Endodermal cell (in vitro differentiated cells): ENCODE data around the gene SERF1A. TPM values are rescaled to one million over a fixed set of nuclear protein-coding genes. Genes with fewer than 3 reads are reported as not detected.
"Not testable (repeated sequence)": the region's sequence is repeated elsewhere in the genome, so short reads cannot be mapped to it uniquely, and the experiment has no call there.

Experiments
- DNase-seq: peaks from one replicate; pipeline ENCODE4 v3.0.0-alpha.2; 2017
- H3K27ac ChIP-seq: 2 replicates; pipeline ENCODE4 v1.5.1; 2013; ENCODE audit warnings: mild to moderate bottlenecking, low read depth, low read length, moderate library complexity
- H3K27me3 ChIP-seq: 2 replicates; pipeline ENCODE4 v1.6.1; 2013; ENCODE audit warnings: mild to moderate bottlenecking, low read length, moderate library complexity; ENCODE audit not compliant: insufficient read depth, control insufficient read depth, poor library complexity, severe bottlenecking
- H3K36me3 ChIP-seq: 2 replicates; pipeline ENCODE4 v1.7.0; 2013; ENCODE audit warnings: mild to moderate bottlenecking, low read length, moderate library complexity; ENCODE audit not compliant: control insufficient read depth, insufficient read depth
- H3K4me1 ChIP-seq: one replicate; pipeline ENCODE4 v1.7.0; 2013; ENCODE audit warnings: low read length; ENCODE audit not compliant: control insufficient read depth, insufficient read depth
- H3K4me3 ChIP-seq: 2 replicates; pipeline ENCODE4 v1.5.1; 2013; ENCODE audit warnings: mild to moderate bottlenecking, low read length, moderate library complexity
- H3K9ac ChIP-seq: 2 replicates; pipeline ENCODE4 v1.6.1; 2013; ENCODE audit warnings: mild to moderate bottlenecking, low read length, moderate library complexity; ENCODE audit not compliant: poor library complexity, severe bottlenecking; ENCODE audit errors: extremely low read depth
- H3K9me3 ChIP-seq: 2 replicates; pipeline ENCODE4 v1.6.1; 2013; ENCODE audit warnings: mild to moderate bottlenecking, low read length, moderate library complexity; ENCODE audit not compliant: control insufficient read depth
- H3K27ac Mint-ChIP-seq: 2 replicates; pipeline ENCODE4 v1.8.0; 2020; ENCODE audit warnings: mixed read lengths
- H3K27me3 Mint-ChIP-seq: 2 replicates; pipeline ENCODE4 v1.8.0; 2021; ENCODE audit warnings: mild to moderate bottlenecking, mixed read lengths; ENCODE audit not compliant: insufficient read depth
- H3K36me3 Mint-ChIP-seq: 2 replicates; pipeline ENCODE4 v1.8.0; 2020; ENCODE audit warnings: low read depth, mixed read lengths
- H3K4me1 Mint-ChIP-seq: 2 replicates; pipeline ENCODE4 v1.8.0; 2020; ENCODE audit warnings: mixed read lengths
- H3K4me3 Mint-ChIP-seq: 2 replicates; pipeline ENCODE4 v1.8.0; 2020; ENCODE audit warnings: mild to moderate bottlenecking, moderate library complexity, mixed read lengths
- H3K9me3 Mint-ChIP-seq: 2 replicates; pipeline ENCODE4 v1.8.0; 2020; ENCODE audit warnings: mild to moderate bottlenecking, mixed read lengths
- WGBS, 2 experiments: methylation state at CpG; one replicate each; pipeline versions ENCODE4 v1.1.5 to v1.1.7; 2013; ENCODE audit warnings: missing lambda C conversion rate in 2 of 2, mixed read lengths in 1 of 2; ENCODE audit not compliant: insufficient coverage in 1 of 2, insufficient read length in 1 of 2; 5-methylcytosine and 5-hydroxymethylcytosine counted together
- long read RNA-seq, 4 experiments: library from polyadenylated mRNA in 2 of 4; library from RNA in 1 of 4; library from capped mRNA in 1 of 4; stranded (forward) in 3 of 4; unstranded in 1 of 4; transcript quantifications; one replicate each; pipeline ENCODE4 v2.0.0, GENCODE V29; 2020 to 2021; ENCODE audit warnings: inconsistent platforms in 1 of 4
- polyA plus RNA-seq, 2 experiments: library from polyadenylated mRNA; stranded (reverse); fragments of 50-300 nt; gene quantifications; one replicate each; pipeline ENCODE4 v1.2.3, GENCODE V29; 2013
- total RNA-seq, 2 donors: library from RNA; stranded (reverse); fragmentation: NEBNext Ultra II Directional in 1 of 2; extraction: Animal tissue kit (Norgen Biotek cat#: 25700) in 1 of 2; gene quantifications; 2 replicates in 1 of 2; 3 replicates in 1 of 2; pipeline ENCODE4 v1.2.1, GENCODE V29; 2021

The SERF1A gene
- total RNA-seq = 10 to 100 TPM in 1 of 2 donors, 1 to 10 TPM in 1; 6.4 to 11.1 TPM
- 18.5 TPM for polyA plus RNA-seq (2013, experiment 1 of 2)
- 18.1 TPM for polyA plus RNA-seq (2013, experiment 2 of 2)
- long read RNA-seq, experiment 1, transcript SERF1A-201 (3 exons, 963 nt) = major isoform, 11 of 15 reads
- long read RNA-seq, experiment 1, partial matches to known transcripts = 0 of 15 reads
- long read RNA-seq, experiment 1, other reads (novel, unspliced or antisense) = 2 of 15 reads
- long read RNA-seq, experiment 2, transcript SERF1A-201 (3 exons, 963 nt) = major isoform, 35 of 40 reads
- long read RNA-seq, experiment 2, partial matches to known transcripts = 2 of 40 reads
- long read RNA-seq, experiment 2, other reads (novel, unspliced or antisense) = 3 of 40 reads
- long read RNA-seq, experiment 3, transcript SERF1A-201 (3 exons, 963 nt) = major isoform, 8 of 12 reads
- long read RNA-seq, experiment 3, partial matches to known transcripts = 0 of 12 reads
- long read RNA-seq, experiment 3, other reads (novel, unspliced or antisense) = 2 of 12 reads
- long read RNA-seq, experiment 4, transcript SERF1A-201 (3 exons, 963 nt) = major isoform, 5 of 15 reads
- long read RNA-seq, experiment 4, partial matches to known transcripts = 5 of 15 reads
- long read RNA-seq, experiment 4, other reads (novel, unspliced or antisense) = 5 of 15 reads

GRCh38 chr5:70900533-70901271, at the start of gene SERF1A:
SERF1A (plus strand) TSS chr5:70900669; CDS start chr5:70900870, 201 bp downstream.
- H3K4me3 ChIP-seq, H3K9me3 ChIP-seq, H3K27ac Mint-ChIP-seq, H3K4me1 ChIP-seq, H3K27ac ChIP-seq, H3K27me3 Mint-ChIP-seq, H3K36me3 ChIP-seq, H3K4me1 Mint-ChIP-seq, H3K9ac ChIP-seq, H3K27me3 ChIP-seq, H3K36me3 Mint-ChIP-seq, H3K9me3 Mint-ChIP-seq, H3K4me3 Mint-ChIP-seq, DNase-seq: not testable (repeated sequence)
- no CpG with 5 or more reads among the region's 66 CpGs for WGBS, 2 experiments

- DNase-seq, H3K9me3 Mint-ChIP-seq, H3K27me3 Mint-ChIP-seq, H3K4me1 ChIP-seq, H3K4me1 Mint-ChIP-seq, H3K9ac ChIP-seq, H3K36me3 ChIP-seq, H3K27me3 ChIP-seq, H3K4me3 ChIP-seq, H3K27ac ChIP-seq, H3K36me3 Mint-ChIP-seq, H3K9me3 ChIP-seq, H3K4me3 Mint-ChIP-seq, H3K27ac Mint-ChIP-seq: not testable (repeated sequence)
- WGBS, 2 experiments = no CpG with 5 or more reads among the region's 2 CpGs
Observed at GRCh38 chr5:70866778-70867177, 33.7 kb upstream of the SERF1A start.

- not testable (repeated sequence) for H3K27ac Mint-ChIP-seq, DNase-seq, H3K4me3 ChIP-seq, H3K4me1 Mint-ChIP-seq, H3K9me3 Mint-ChIP-seq, H3K9ac ChIP-seq, H3K36me3 ChIP-seq, H3K4me1 ChIP-seq, H3K4me3 Mint-ChIP-seq, H3K27ac ChIP-seq, H3K36me3 Mint-ChIP-seq, H3K27me3 ChIP-seq, H3K9me3 ChIP-seq, H3K27me3 Mint-ChIP-seq
- no CpG with 5 or more reads among the region's 1 CpG for WGBS, 2 experiments
Observed at GRCh38 chr5:70870626-70871025, 29.8 kb upstream of the SERF1A start.

- not testable (repeated sequence) for H3K36me3 Mint-ChIP-seq, H3K27me3 Mint-ChIP-seq, H3K27ac Mint-ChIP-seq, H3K27me3 ChIP-seq, H3K36me3 ChIP-seq, H3K4me3 Mint-ChIP-seq, H3K9me3 ChIP-seq, DNase-seq, H3K9ac ChIP-seq, H3K4me1 ChIP-seq, H3K4me1 Mint-ChIP-seq, H3K9me3 Mint-ChIP-seq, H3K4me3 ChIP-seq, H3K27ac ChIP-seq
- no CpG with 5 or more reads among the region's 2 CpGs for WGBS, 2 experiments
Observed at GRCh38 chr5:70896076-70896475, 4.4 kb upstream of the SERF1A start.

GRCh38 chr5:70901272-70901571, 753 bp downstream of the SERF1A start:
- H3K27ac Mint-ChIP-seq, H3K27me3 ChIP-seq, H3K36me3 Mint-ChIP-seq, H3K4me1 Mint-ChIP-seq, H3K4me3 Mint-ChIP-seq, H3K27ac ChIP-seq, DNase-seq, H3K4me1 ChIP-seq, H3K9me3 ChIP-seq, H3K36me3 ChIP-seq, H3K27me3 Mint-ChIP-seq, H3K4me3 ChIP-seq, H3K9ac ChIP-seq, H3K9me3 Mint-ChIP-seq: not testable (repeated sequence)
- WGBS, 2 experiments = no CpG with 5 or more reads among the region's 5 CpGs

- H3K9me3 ChIP-seq, H3K4me3 Mint-ChIP-seq, H3K36me3 Mint-ChIP-seq, H3K27ac ChIP-seq, H3K27me3 Mint-ChIP-seq, H3K36me3 ChIP-seq, H3K9ac ChIP-seq, H3K27me3 ChIP-seq, H3K4me3 ChIP-seq, H3K27ac Mint-ChIP-seq, DNase-seq, H3K4me1 ChIP-seq, H3K4me1 Mint-ChIP-seq, H3K9me3 Mint-ChIP-seq: not testable (repeated sequence)
- WGBS, 2 experiments = no CpG with 5 or more reads among the region's 5 CpGs
Observed at GRCh38 chr5:70906624-70907023, 6.2 kb downstream of the SERF1A start.

- not testable (repeated sequence) for H3K27me3 Mint-ChIP-seq, H3K9ac ChIP-seq, H3K27me3 ChIP-seq, H3K9me3 Mint-ChIP-seq, DNase-seq, H3K27ac ChIP-seq, H3K4me1 Mint-ChIP-seq, H3K36me3 Mint-ChIP-seq, H3K9me3 ChIP-seq, H3K4me3 Mint-ChIP-seq, H3K27ac Mint-ChIP-seq, H3K36me3 ChIP-seq, H3K4me3 ChIP-seq, H3K4me1 ChIP-seq
Observed at GRCh38 chr5:70916829-70917228, 16.4 kb downstream of the SERF1A start.
